ENCODE data around the gene ELSPBP1. TPM values are rescaled to one million over a fixed set of nuclear protein-coding genes. Genes with fewer than 3 reads are reported as not detected.

Gene ELSPBP1
- polyA plus RNA-seq, 1 of the 3 experiments (the other 2 are of a cell fraction), result not detected

GRCh38 chr19:48010932-48011758 is 16.7 kb downstream of the ELSPBP1 start (continued):
- TF ChIP-seq MAX (IDR thresholded peaks at IDR 0.05; ENCODE audit: low read depth) (no peak), SMC3 (IDR thresholded peaks at IDR 0.05; ENCODE audit: low read depth, low read length) (no peak), TCF12 (IDR thresholded peaks at IDR 0.05) (no peak), USF2 (IDR thresholded peaks at IDR 0.05; ENCODE audit: borderline replicate concordance, low read depth, low read length) (no peak), TAF1 (IDR thresholded peaks at IDR 0.05; ENCODE audit: borderline replicate concordance, low read depth, low read length) (no peak), FOXJ3 (CRISPR knock-in tag; IDR thresholded peaks at IDR 0.05) (no peak)

GRCh38 chr19:48020686-48021085 is 26.3 kb downstream of the ELSPBP1 start:
- 10% methylated on average over 3 of the region's 3 CpGs for WGBS (ENCODE audit: low lambda C conversion rate)
- no peaks in the 10 kb centered on the region for H3K4me1 ChIP-seq (ENCODE audit: control insufficient read depth in 1 of 2, insufficient read depth in 2 of 2, low read depth in 1 of 2, low read length in 1 of 2)
- TF ChIP-seq EZH2phosphoT487 (IDR thresholded peaks at IDR 0.05; ENCODE audit: borderline replicate concordance, low read depth) (no peak), JUND (IDR thresholded peaks at IDR 0.05) (no peak), CHD2 (IDR thresholded peaks at IDR 0.05; ENCODE audit: low read length, partially characterized antibody) (no peak), RAD21 (IDR thresholded peaks at IDR 0.05; ENCODE audit: low read length) (no peak), MXI1 (IDR thresholded peaks at IDR 0.05; ENCODE audit: low read depth, low read length) (no peak), IRF3 (IDR thresholded peaks at IDR 0.05; ENCODE audit: low read depth, low read length) (no peak)
- ChIA-PET CTCF (interaction anchor here (0.6 kb wide), 1 partner anchor 12 kb away, joined by 3 read pairs; no protein-coding TSS in a partner anchor), POLR2A (no interaction called here)
- H2AFZ ChIP-seq (ENCODE audit: low read depth), result no peak overlapping the region
- H3K36me3 ChIP-seq (replicated peaks in 1 of 2; ENCODE audit: control insufficient read depth in 1 of 2, insufficient read depth in 2 of 2, low read length in 1 of 2), result no peaks in the 10 kb centered on the region
- no peak overlapping the region for H3K9ac ChIP-seq
- no peak overlapping the region for H3K4me3 ChIP-seq (ENCODE audit: low read depth in 2 of 2, low read length in 1 of 2)
- no peaks in the 10 kb centered on the region for H3F3A ChIP-seq (replicated peaks; ENCODE audit: insufficient read depth)
- no peak for DNase-seq
- no peak overlapping the region for H3K27ac ChIP-seq (ENCODE audit: low read depth in 2 of 2, low read length in 1 of 2)
- no peaks in the 10 kb centered on the region for H3K9me2 ChIP-seq
- peaks cover 65% of the 10 kb centered on the region for H3K27me3 ChIP-seq (ENCODE audit: insufficient read depth)
- H3K4me2 ChIP-seq, result no peak overlapping the region
- H4K20me1 ChIP-seq (ENCODE audit: insufficient read depth), result no peaks in the 10 kb centered on the region
- H3K79me2 ChIP-seq (ENCODE audit: insufficient read depth), result no peaks in the 10 kb centered on the region
- no peaks in the 10 kb centered on the region for H3K9me3 ChIP-seq

- H3K27me3 ChIP-seq (ENCODE audit: insufficient read depth), result peaks cover 54% of the 10 kb centered on the region
- WGBS (ENCODE audit: low lambda C conversion rate), result 0% methylated on average over 2 of the region's 2 CpGs
- no peak for DNase-seq
- H3K27ac ChIP-seq (ENCODE audit: low read depth in 2 of 2, low read length in 1 of 2), result no peak overlapping the region
- ChIA-PET CTCF (no interaction called here), POLR2A (no interaction called here)
- no peaks in the 10 kb centered on the region for H3K4me1 ChIP-seq (ENCODE audit: control insufficient read depth in 1 of 2, insufficient read depth in 2 of 2, low read depth in 1 of 2, low read length in 1 of 2)
- no peaks in the 10 kb centered on the region for H4K20me1 ChIP-seq (ENCODE audit: insufficient read depth)
- no peak overlapping the region for H3K4me2 ChIP-seq
- H2AFZ ChIP-seq (ENCODE audit: low read depth), result no peak overlapping the region
- H3K4me3 ChIP-seq (ENCODE audit: low read depth in 2 of 2, low read length in 1 of 2), result no peak overlapping the region
- no peaks in the 10 kb centered on the region for H3K9me2 ChIP-seq
- no peaks in the 10 kb centered on the region for H3F3A ChIP-seq (replicated peaks; ENCODE audit: insufficient read depth)
- H3K36me3 ChIP-seq (replicated peaks in 1 of 2; ENCODE audit: control insufficient read depth in 1 of 2, insufficient read depth in 2 of 2, low read length in 1 of 2), result no peaks in the 10 kb centered on the region
- H3K79me2 ChIP-seq (ENCODE audit: insufficient read depth), result no peaks in the 10 kb centered on the region
- no peak overlapping the region for H3K9ac ChIP-seq
- no peaks in the 10 kb centered on the region for H3K9me3 ChIP-seq
- TF ChIP-seq USF2 (IDR thresholded peaks at IDR 0.05; ENCODE audit: borderline replicate concordance, low read depth, low read length) (no peak), FOXJ3 (CRISPR knock-in tag; IDR thresholded peaks at IDR 0.05) (no peak), ELF1 (IDR thresholded peaks at IDR 0.05) (no peak), TAF1 (IDR thresholded peaks at IDR 0.05; ENCODE audit: borderline replicate concordance, low read depth, low read length) (no peak), FOSL2 (IDR thresholded peaks at IDR 0.05; ENCODE audit: borderline replicate concordance, low read depth) (no peak), RXRA (IDR thresholded peaks at IDR 0.05; ENCODE audit: borderline replicate concordance, low read depth) (no peak), EP300 (IDR thresholded peaks at IDR 0.05; ENCODE audit: borderline replicate concordance in 1 of 2, low read depth in 1 of 2, low read length in 1 of 2) (no peak), RAD21 (IDR thresholded peaks at IDR 0.05; ENCODE audit: low read length) (no peak), EZH2phosphoT487 (IDR thresholded peaks at IDR 0.05; ENCODE audit: borderline replicate concordance, low read depth) (no peak), MAX (IDR thresholded peaks at IDR 0.05; ENCODE audit: low read depth) (no peak), TEAD4 (IDR thresholded peaks at IDR 0.05; ENCODE audit: borderline replicate concordance, insufficient read depth) (no peak), GABPA (IDR thresholded peaks at IDR 0.05; ENCODE audit: low read depth) (no peak)
These were observed 28.6 kb downstream of the ELSPBP1 start for GRCh38 chr19:48023011-48023410.
